SU-DHL-6 (cell line): ENCODE results near the gene PRPS1L1.

Source experiments
- CTCF ChIP-seq: fragments of 200-600 bp; sonication (generic); IDR thresholded peaks from one replicate; pipeline ENCODE4 v1.5.1; 2017; ENCODE audit warnings: antibody characterized with exemption, mild to moderate bottlenecking, low read length, moderate library complexity; ENCODE audit not compliant: insufficient read depth, poor library complexity, severe bottlenecking
- EZH2phosphoT487 ChIP-seq: fragments of 200-600 bp; sonication (generic), shearing (Covaris generic); conservative IDR thresholded peaks from 2 replicates; pipeline ENCODE4 v1.6.1; 2018; ENCODE audit warnings: mild to moderate bottlenecking, antibody characterized with exemption, low read length, moderate library complexity, mixed read lengths

DNA sequence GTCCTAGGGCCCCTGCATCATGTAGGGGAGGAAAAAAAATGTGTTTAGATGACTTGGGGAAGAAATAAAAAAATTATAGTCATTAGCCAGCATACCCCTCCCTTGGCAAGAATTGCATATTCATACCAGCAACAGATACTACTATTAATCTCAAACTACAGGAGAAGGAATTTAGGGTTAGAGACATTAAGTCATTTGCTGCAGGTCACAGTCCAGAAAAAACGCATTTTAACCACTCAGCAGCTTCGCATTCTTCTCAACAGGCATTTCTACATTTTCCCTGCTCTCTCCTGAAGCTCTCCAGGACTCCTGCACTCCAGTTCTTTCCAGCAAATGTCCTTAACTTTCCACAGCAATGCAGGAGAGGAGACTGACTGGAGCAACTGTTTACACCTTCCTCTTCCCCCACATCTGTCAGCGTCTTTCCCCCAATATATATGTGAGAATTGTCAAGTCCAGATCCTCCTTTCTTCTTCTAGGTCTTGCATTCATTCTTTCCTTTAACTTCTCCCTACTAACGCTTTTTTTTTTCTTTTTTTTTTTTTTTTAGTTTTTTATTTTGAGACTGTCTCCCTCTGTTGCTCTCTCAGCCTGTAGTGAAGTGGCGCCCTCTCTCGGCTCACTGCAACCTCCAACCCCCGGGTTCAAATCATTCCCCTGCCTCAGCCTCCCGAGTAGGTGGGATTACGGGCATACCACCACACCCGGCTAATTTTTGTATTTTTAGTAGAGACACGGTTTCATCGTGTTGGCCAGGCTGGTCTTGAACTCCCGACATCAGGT lies 35.6 kb downstream of the PRPS1L1 start:
- TF ChIP-seq CTCF (peak; percentile 54), EZH2phosphoT487 (no peak)
